ENCODE measurements around the gene PXDN.
A peak's percentile ranks its signal among the peaks of the same experiment; 100 is the strongest.

The PXDN gene

GRCh38 chr2:1619556-1619955, 124.8 kb downstream of the PXDN start:
- H3K4me1 Mint-ChIP-seq: no peaks in the 10 kb centered on the region
- TF ChIP-seq CTCF (IDR thresholded peaks at IDR 0.05; ENCODE audit: unreplicated experiment in 3 of 3): no peak
- H3K36me3 Mint-ChIP-seq (ENCODE audit: low read depth): no peaks in the 10 kb centered on the region
- peak overlapping the region in 2 of 3 experiments; percentile 49 to 90 for H3K27ac Mint-ChIP-seq
- H3K27me3 Mint-ChIP-seq (ENCODE audit: low read depth): peaks cover 13% of the 10 kb centered on the region
- H3K4me3 Mint-ChIP-seq: no peak overlapping the region
- no peaks in the 10 kb centered on the region for H3K9me3 Mint-ChIP-seq

- TF ChIP-seq CTCF (IDR thresholded peaks at IDR 0.05; ENCODE audit: unreplicated experiment in 3 of 3): no peak
- H3K27ac Mint-ChIP-seq: peak overlapping the region in 1 of 3 experiments; percentile 49
- H3K9me3 Mint-ChIP-seq: no peaks in the 10 kb centered on the region
- H3K36me3 Mint-ChIP-seq (ENCODE audit: low read depth): no peaks in the 10 kb centered on the region
- no peak overlapping the region for H3K4me3 Mint-ChIP-seq
- peaks cover 1% of the 10 kb centered on the region for H3K4me1 Mint-ChIP-seq
- H3K27me3 Mint-ChIP-seq (ENCODE audit: low read depth): peaks cover 13% of the 10 kb centered on the region
Observed at GRCh38 chr2:1618974-1619373, 125.3 kb downstream of the PXDN start.

GRCh38 chr2:1618191-1618961, 125.9 kb downstream of the PXDN start:
- peak overlapping the region in 1 of 3 experiments; percentile 49 for H3K27ac Mint-ChIP-seq
- no peaks in the 10 kb centered on the region for H3K36me3 Mint-ChIP-seq (ENCODE audit: low read depth)
- H3K27me3 Mint-ChIP-seq (ENCODE audit: low read depth): peaks cover 18% of the 10 kb centered on the region
- no peak for TF ChIP-seq CTCF (IDR thresholded peaks at IDR 0.05; ENCODE audit: unreplicated experiment in 3 of 3)
- no peak overlapping the region for H3K4me3 Mint-ChIP-seq
- H3K9me3 Mint-ChIP-seq: no peaks in the 10 kb centered on the region
- peaks cover 7% of the 10 kb centered on the region for H3K4me1 Mint-ChIP-seq

GRCh38 chr2:1617425-1618021, 126.8 kb downstream of the PXDN start:
- peaks cover 11% of the 10 kb centered on the region for H3K4me1 Mint-ChIP-seq
- H3K27ac Mint-ChIP-seq: no peak overlapping the region
- H3K27me3 Mint-ChIP-seq (ENCODE audit: low read depth): peaks cover 17% of the 10 kb centered on the region
- no peak for TF ChIP-seq CTCF (IDR thresholded peaks at IDR 0.05; ENCODE audit: unreplicated experiment in 3 of 3)
- H3K4me3 Mint-ChIP-seq: no peak overlapping the region
- H3K36me3 Mint-ChIP-seq (ENCODE audit: low read depth): no peaks in the 10 kb centered on the region
- H3K9me3 Mint-ChIP-seq: no peaks in the 10 kb centered on the region

- Mint-ChIP-seq H3K4me3 (no peak overlapping the region), H3K4me1 (peaks cover 12% of the 10 kb centered on the region), H3K9me3 (no peaks in the 10 kb centered on the region), H3K27ac (peak overlapping the region in 1 of 3 experiments; percentile 31), H3K27me3 (ENCODE audit: low read depth) (peaks cover 16% of the 10 kb centered on the region), H3K36me3 (ENCODE audit: low read depth) (no peaks in the 10 kb centered on the region)
- TF ChIP-seq CTCF (IDR thresholded peaks at IDR 0.05; ENCODE audit: unreplicated experiment in 3 of 3): no peak
Observed at GRCh38 chr2:1614564-1614963, 129.8 kb downstream of the PXDN start.

All from nephron (organoid).